ENCODE measurements around the gene TECPR1. TPM values are rescaled to one million over a fixed set of nuclear protein-coding genes. Genes with fewer than 3 reads are reported as not detected.
A peak's percentile ranks its signal among the peaks of the same experiment; 100 is the strongest.

TECPR1 gene
- total and polyA plus RNA-seq, 2 experiments from 2014 or later, result 4.6 to 24.4 TPM

DNA sequence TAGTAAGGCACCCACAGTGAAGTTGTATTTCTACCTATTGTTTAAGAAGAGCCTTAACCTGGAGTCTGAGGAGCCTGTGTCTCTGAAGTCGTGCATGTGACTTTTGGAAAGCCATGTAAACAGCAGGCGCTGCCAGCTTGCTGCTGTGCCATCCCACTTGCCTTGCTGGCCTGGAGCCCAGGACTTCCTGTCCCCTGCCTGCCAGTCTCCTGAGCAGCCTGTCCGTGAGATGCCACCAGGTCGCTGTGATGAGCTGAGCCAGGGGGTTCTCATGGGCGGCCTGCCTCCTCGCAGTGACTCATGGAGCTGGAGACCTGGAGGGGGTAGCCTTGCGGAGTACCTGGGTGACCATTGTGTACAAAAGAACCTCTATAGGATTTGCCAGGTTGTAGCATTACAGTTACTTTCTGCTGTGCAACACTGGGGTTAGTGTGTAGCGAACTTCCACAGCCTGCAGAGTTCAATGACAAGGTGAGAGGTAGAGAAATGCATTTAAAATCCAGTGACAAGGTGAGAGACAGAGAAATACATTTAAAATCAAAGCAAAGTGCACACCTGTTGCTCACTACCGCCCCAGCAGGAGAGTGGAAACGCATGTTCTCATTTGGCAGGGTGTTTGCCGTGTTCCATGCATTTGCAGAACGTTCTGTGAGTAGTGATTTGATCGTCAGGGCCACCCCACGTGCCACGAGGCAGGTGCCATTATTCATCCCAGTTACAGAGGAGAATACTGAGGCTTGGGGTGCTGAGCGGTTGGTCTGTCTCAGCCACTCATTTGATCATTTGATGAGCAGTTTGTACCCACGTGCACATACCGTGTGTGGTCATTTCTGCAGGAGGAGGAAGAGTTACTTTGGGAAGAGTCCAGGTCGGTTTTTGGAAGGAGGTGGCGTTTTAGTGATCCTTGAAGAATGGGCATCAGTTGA lies 77.4 kb downstream of the TECPR1 start:
- Histone ChIP-seq H4K20me1 (replicated peaks; ENCODE audit: insufficient read depth) (peaks cover 7% of the 10 kb centered on the region), H3K4me3 (no peak overlapping the region), H2AFZ (no peak overlapping the region), H3K79me2 (replicated peaks; ENCODE audit: insufficient read depth) (0 out of 2 replicates have a peak, but pooled peaks cover 4% of the 10 kb centered on the region), H3K27ac (ENCODE audit: low read depth) (no peak overlapping the region), H3K4me2 (no peak overlapping the region), H3K9me2 (ENCODE audit: insufficient read depth) (no peaks in the 10 kb centered on the region), H3K4me1 (ENCODE audit: insufficient read depth) (peaks cover 11% of the 10 kb centered on the region), H3K27me3 (ENCODE audit: insufficient read depth) (no peaks in the 10 kb centered on the region), H3K36me3 (ENCODE audit: insufficient read depth) (no peaks in the 10 kb centered on the region), H3F3A (replicated peaks; ENCODE audit: low read depth) (0 out of 2 replicates have a peak, but pooled peaks cover 4% of the 10 kb centered on the region)
- H3K4me3 Mint-ChIP-seq, result no peak overlapping the region
- peaks cover 6% of the 10 kb centered on the region for H3K27me3 Mint-ChIP-seq (ENCODE audit: insufficient read depth, low read depth, poor library complexity)
- peaks cover 12% of the 10 kb centered on the region for H3K36me3 Mint-ChIP-seq (ENCODE audit: low read depth)
- ATAC-seq, result no peak
- no peaks in the 10 kb centered on the region for H3K9me3 Mint-ChIP-seq
- TF ChIP-seq, protein P1, sequence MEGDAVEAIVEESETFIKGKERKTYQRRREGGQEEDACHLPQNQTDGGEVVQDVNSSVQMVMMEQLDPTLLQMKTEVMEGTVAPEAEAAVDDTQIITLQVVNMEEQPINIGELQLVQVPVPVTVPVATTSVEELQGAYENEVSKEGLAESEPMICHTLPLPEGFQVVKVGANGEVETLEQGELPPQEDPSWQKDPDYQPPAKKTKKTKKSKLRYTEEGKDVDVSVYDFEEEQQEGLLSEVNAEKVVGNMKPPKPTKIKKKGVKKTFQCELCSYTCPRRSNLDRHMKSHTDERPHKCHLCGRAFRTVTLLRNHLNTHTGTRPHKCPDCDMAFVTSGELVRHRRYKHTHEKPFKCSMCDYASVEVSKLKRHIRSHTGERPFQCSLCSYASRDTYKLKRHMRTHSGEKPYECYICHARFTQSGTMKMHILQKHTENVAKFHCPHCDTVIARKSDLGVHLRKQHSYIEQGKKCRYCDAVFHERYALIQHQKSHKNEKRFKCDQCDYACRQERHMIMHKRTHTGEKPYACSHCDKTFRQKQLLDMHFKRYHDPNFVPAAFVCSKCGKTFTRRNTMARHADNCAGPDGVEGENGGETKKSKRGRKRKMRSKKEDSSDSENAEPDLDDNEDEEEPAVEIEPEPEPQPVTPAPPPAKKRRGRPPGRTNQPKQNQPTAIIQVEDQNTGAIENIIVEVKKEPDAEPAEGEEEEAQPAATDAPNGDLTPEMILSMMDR (conservative IDR thresholded peaks at IDR 0.05; ENCODE audit: low read depth in 2 of 2), result peak in 1 of 2 experiments; percentile 20; a peak in 1 of 4 replicates
- no peak for TF ChIP-seq STAT1 (IDR thresholded peaks at IDR 0.05; ENCODE audit: unreplicated experiment)
- peaks cover 18% of the 10 kb centered on the region; the same call in 2 of the 3 replicates for H3K4me1 Mint-ChIP-seq
- DNase-seq (ENCODE audit: low spot score), result no peak
- no peak overlapping the region for H3K27ac Mint-ChIP-seq

DNA sequence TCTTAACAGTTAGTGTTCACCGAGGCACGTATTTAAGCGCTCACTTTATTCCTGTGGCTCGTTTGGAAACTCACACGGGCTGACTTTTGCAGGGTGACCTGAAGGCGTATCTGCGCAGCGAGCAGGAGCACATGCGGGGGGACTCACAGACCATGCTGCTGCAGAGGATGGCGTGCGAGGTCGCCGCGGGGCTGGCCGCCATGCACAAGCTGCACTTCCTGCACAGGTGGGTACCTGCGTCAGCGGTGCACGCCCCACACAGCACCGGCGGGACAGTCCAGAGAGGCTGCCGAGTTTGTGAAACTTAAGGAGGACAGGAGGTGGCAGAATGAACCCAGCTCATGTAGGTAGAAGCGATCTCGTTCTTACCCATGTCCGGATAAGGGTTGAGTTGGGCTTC lies 80.6 kb downstream of the TECPR1 start:
- H3K27ac Mint-ChIP-seq, result no peak overlapping the region
- no peaks in the 10 kb centered on the region for H3K27me3 ChIP-seq (ENCODE audit: insufficient read depth)
- DNase-seq (ENCODE audit: low spot score), result no peak
- no peak for TF ChIP-seq EZH2phosphoT487 (IDR thresholded peaks at IDR 0.05; ENCODE audit: unreplicated experiment)
- no peak for TF ChIP-seq STAT1 (IDR thresholded peaks at IDR 0.05; ENCODE audit: unreplicated experiment)
- TF ChIP-seq ZNF331 (CRISPR knock-in tag; IDR thresholded peaks at IDR 0.05; ENCODE audit: low read depth), result no peak
- TF ChIP-seq, protein P2, sequence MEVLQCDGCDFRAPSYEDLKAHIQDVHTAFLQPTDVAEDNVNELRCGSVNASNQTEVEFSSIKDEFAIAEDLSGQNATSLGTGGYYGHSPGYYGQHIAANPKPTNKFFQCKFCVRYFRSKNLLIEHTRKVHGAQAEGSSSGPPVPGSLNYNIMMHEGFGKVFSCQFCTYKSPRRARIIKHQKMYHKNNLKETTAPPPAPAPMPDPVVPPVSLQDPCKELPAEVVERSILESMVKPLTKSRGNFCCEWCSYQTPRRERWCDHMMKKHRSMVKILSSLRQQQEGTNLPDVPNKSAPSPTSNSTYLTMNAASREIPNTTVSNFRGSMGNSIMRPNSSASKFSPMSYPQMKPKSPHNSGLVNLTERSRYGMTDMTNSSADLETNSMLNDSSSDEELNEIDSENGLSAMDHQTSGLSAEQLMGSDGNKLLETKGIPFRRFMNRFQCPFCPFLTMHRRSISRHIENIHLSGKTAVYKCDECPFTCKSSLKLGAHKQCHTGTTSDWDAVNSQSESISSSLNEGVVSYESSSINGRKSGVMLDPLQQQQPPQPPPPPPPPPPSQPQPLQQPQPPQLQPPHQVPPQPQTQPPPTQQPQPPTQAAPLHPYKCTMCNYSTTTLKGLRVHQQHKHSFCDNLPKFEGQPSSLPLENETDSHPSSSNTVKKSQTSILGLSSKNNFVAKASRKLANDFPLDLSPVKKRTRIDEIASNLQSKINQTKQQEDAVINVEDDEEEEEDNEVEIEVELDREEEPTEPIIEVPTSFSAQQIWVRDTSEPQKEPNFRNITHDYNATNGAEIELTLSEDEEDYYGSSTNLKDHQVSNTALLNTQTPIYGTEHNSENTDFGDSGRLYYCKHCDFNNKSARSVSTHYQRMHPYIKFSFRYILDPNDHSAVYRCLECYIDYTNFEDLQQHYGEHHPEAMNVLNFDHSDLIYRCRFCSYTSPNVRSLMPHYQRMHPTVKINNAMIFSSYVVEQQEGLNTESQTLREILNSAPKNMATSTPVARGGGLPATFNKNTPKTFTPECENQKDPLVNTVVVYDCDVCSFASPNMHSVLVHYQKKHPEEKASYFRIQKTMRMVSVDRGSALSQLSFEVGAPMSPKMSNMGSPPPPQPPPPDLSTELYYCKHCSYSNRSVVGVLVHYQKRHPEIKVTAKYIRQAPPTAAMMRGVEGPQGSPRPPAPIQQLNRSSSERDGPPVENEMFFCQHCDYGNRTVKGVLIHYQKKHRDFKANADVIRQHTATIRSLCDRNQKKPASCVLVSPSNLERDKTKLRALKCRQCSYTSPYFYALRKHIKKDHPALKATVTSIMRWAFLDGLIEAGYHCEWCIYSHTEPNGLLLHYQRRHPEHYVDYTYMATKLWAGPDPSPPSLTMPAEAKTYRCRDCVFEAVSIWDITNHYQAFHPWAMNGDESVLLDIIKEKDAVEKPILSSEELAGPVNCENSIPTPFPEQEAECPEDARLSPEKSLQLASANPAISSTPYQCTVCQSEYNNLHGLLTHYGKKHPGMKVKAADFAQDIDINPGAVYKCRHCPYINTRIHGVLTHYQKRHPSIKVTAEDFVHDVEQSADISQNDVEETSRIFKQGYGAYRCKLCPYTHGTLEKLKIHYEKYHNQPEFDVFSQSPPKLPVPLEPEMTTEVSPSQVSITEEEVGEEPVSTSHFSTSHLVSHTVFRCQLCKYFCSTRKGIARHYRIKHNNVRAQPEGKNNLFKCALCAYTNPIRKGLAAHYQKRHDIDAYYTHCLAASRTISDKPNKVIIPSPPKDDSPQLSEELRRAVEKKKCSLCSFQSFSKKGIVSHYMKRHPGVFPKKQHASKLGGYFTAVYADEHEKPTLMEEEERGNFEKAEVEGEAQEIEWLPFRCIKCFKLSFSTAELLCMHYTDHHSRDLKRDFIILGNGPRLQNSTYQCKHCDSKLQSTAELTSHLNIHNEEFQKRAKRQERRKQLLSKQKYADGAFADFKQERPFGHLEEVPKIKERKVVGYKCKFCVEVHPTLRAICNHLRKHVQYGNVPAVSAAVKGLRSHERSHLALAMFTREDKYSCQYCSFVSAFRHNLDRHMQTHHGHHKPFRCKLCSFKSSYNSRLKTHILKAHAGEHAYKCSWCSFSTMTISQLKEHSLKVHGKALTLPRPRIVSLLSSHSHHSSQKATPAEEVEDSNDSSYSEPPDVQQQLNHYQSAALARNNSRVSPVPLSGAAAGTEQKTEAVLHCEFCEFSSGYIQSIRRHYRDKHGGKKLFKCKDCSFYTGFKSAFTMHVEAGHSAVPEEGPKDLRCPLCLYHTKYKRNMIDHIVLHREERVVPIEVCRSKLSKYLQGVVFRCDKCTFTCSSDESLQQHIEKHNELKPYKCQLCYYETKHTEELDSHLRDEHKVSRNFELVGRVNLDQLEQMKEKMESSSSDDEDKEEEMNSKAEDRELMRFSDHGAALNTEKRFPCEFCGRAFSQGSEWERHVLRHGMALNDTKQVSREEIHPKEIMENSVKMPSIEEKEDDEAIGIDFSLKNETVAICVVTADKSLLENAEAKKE (CRISPR knock-in tag; IDR thresholded peaks at IDR 0.05), result no peak
- no peak for TF ChIP-seq CREB1 (CRISPR knock-in tag; IDR thresholded peaks at IDR 0.05; ENCODE audit: low read depth)
- no peak for TF ChIP-seq ZNF114 (CRISPR knock-in tag; IDR thresholded peaks at IDR 0.05)
- TF ChIP-seq, protein P1 (conservative IDR thresholded peaks at IDR 0.05; ENCODE audit: low read depth in 2 of 2), result no peak

More for the DNA sequence above, 80.6 kb downstream of the TECPR1 start:
- Mint-ChIP-seq H3K9me3 (no peaks in the 10 kb centered on the region), H3K27me3 (ENCODE audit: insufficient read depth, low read depth, poor library complexity) (peaks cover 4% of the 10 kb centered on the region), H3K4me3 (no peak overlapping the region), H3K4me1 (peaks cover 14% of the 10 kb centered on the region; the same call in 2 of the 3 replicates), H3K36me3 (ENCODE audit: low read depth) (peaks cover 12% of the 10 kb centered on the region)
- Histone ChIP-seq H3K4me2 (no peak overlapping the region), H3K9me2 (ENCODE audit: insufficient read depth) (no peaks in the 10 kb centered on the region), H2AFZ (no peak overlapping the region), H3K27ac (ENCODE audit: low read depth) (no peak overlapping the region), H4K20me1 (replicated peaks; ENCODE audit: insufficient read depth) (peaks cover 11% of the 10 kb centered on the region; the same call in 1 of the 2 replicates), H3K36me3 (ENCODE audit: insufficient read depth) (no peaks in the 10 kb centered on the region), H3K4me3 (no peak overlapping the region), H3K4me1 (ENCODE audit: insufficient read depth) (0 out of 2 replicates have a peak, but pooled peaks cover 5% of the 10 kb centered on the region), H3K79me2 (replicated peaks; ENCODE audit: insufficient read depth) (peaks cover 12% of the 10 kb centered on the region; the same call in 1 of the 2 replicates), H3F3A (replicated peaks; ENCODE audit: low read depth) (0 out of 2 replicates have a peak, but pooled peaks cover 2% of the 10 kb centered on the region)
- ATAC-seq, result no peak

Data from GM23338 (cell line).